ENCODE results near the gene ITPR2.
"Not testable (repeated sequence)": the region's sequence is repeated elsewhere in the genome, so short reads cannot be mapped to it uniquely, and the experiment has no call there.

ITPR2 gene

GRCh38 chr12:26433701-26434100 lies 399.3 kb downstream of the ITPR2 start:
- DNase-seq, result not testable (repeated sequence)

GRCh38 chr12:26431211-26431610 lies 401.8 kb downstream of the ITPR2 start:
- no peak for DNase-seq

- not testable (repeated sequence) for DNase-seq
These were observed 402.4 kb downstream of the ITPR2 start for GRCh38 chr12:26430596-26430995.

- no peak for DNase-seq
These were observed 403.8 kb downstream of the ITPR2 start for GRCh38 chr12:26429070-26429691.

GRCh38 chr12:26428420-26428819 lies 404.6 kb downstream of the ITPR2 start:
- no peak for DNase-seq

- no peak for DNase-seq
These were observed 406.3 kb downstream of the ITPR2 start for GRCh38 chr12:26426652-26427051.

- no peak for DNase-seq
These were observed 407.3 kb downstream of the ITPR2 start for GRCh38 chr12:26425587-26426260.

GRCh38 chr12:26422839-26423398 lies 410.1 kb downstream of the ITPR2 start:
- no peak for DNase-seq

- no peak for DNase-seq
These were observed 416.4 kb downstream of the ITPR2 start for GRCh38 chr12:26416550-26416949.

GRCh38 chr12:26410689-26411088 lies 422.3 kb downstream of the ITPR2 start:
- DNase-seq, result no peak

- DNase-seq, result no peak
These were observed 426.2 kb downstream of the ITPR2 start for GRCh38 chr12:26406813-26407212.

- no peak for DNase-seq
These were observed 426.6 kb downstream of the ITPR2 start for GRCh38 chr12:26406391-26406790.

GRCh38 chr12:26403601-26404000 lies 429.4 kb downstream of the ITPR2 start:
- DNase-seq, result no peak

GRCh38 chr12:26402648-26403047 lies 430.3 kb downstream of the ITPR2 start:
- no peak for DNase-seq

- no peak for DNase-seq
These were observed 431.1 kb downstream of the ITPR2 start for GRCh38 chr12:26401874-26402273.

- no peak for DNase-seq
These were observed 432.4 kb downstream of the ITPR2 start for GRCh38 chr12:26400627-26401026.

- DNase-seq, result no peak
These were observed 433.6 kb downstream of the ITPR2 start for GRCh38 chr12:26399381-26399780.

- no peak for DNase-seq
These were observed 436.6 kb downstream of the ITPR2 start for GRCh38 chr12:26396402-26396801.

GRCh38 chr12:26389343-26389742 lies 443.7 kb downstream of the ITPR2 start:
- no peak for DNase-seq

GRCh38 chr12:26384536-26384935 lies 448.5 kb downstream of the ITPR2 start:
- DNase-seq, result no peak

GRCh38 chr12:26383041-26383440 lies 450.0 kb downstream of the ITPR2 start:
- no peak for DNase-seq

- peak; percentile 10 for DNase-seq
These were observed 452.1 kb downstream of the ITPR2 start for GRCh38 chr12:26380897-26381296.

- no peak for DNase-seq
These were observed 453.1 kb downstream of the ITPR2 start for GRCh38 chr12:26379777-26380467.

GRCh38 chr12:26378711-26379110 lies 454.3 kb downstream of the ITPR2 start:
- no peak for DNase-seq

Data from NCI-H82 (cell line).